HFFc6 (cell line): ENCODE results near the gene DAPP1. TPM values are rescaled to one million over a fixed set of nuclear protein-coding genes. Genes with fewer than 3 reads are reported as not detected.
"Not testable (repeated sequence)": the region's sequence is repeated elsewhere in the genome, so short reads cannot be mapped to it uniquely, and the experiment has no call there.

Experiments
- DNase-seq: peaks from one replicate; pipeline ENCODE4 v3.0.0-alpha.2; 2018
- H3K27ac Mint-ChIP-seq: 2 replicates; pipeline ENCODE4 v1.8.0; 2020; ENCODE audit warnings: mild to moderate bottlenecking, mixed read lengths
- H3K27me3 Mint-ChIP-seq: 2 replicates; pipeline ENCODE4 v1.8.0; 2021; ENCODE audit warnings: mild to moderate bottlenecking, moderate library complexity, mixed read lengths; ENCODE audit not compliant: insufficient read depth
- H3K36me3 Mint-ChIP-seq: 2 replicates; pipeline ENCODE4 v1.8.0; 2021; ENCODE audit warnings: low read depth, mixed read lengths
- H3K4me1 Mint-ChIP-seq: 2 replicates; pipeline ENCODE4 v1.8.0; 2020; ENCODE audit warnings: low read depth, mixed read lengths
- H3K4me3 Mint-ChIP-seq: 2 replicates; pipeline ENCODE4 v1.8.0; 2020; ENCODE audit warnings: mild to moderate bottlenecking, moderate library complexity, mixed read lengths
- H3K9me3 Mint-ChIP-seq: 2 replicates; pipeline ENCODE4 v1.8.0; 2020; ENCODE audit warnings: mild to moderate bottlenecking, mixed read lengths
- CTCF ChIP-seq: fragments of 200-600 bp; sonication (generic); IDR thresholded peaks from 2 replicates; pipeline ENCODE4 v1.5.0; 2021; ENCODE audit warnings: antibody characterized with exemption, mild to moderate bottlenecking
- total RNA-seq, 6 experiments: library from RNA; stranded (reverse); fragmentation: NEBNext Ultra II Directional; extraction: Animal tissue kit (Norgen Biotek cat#: 25700); gene quantifications; 2 replicates in 1 of 6; 3 replicates in 5 of 6; pipeline ENCODE4 v1.2.3, GENCODE V29; 2021

DAPP1 gene
- total RNA-seq, 6 experiments from 2014 or later = not detected

- Mint-ChIP-seq H3K36me3 (no peaks in the 10 kb centered on the region), H3K4me3 (no peak overlapping the region), H3K27me3 (peaks cover 11% of the 10 kb centered on the region), H3K4me1 (no peaks in the 10 kb centered on the region), H3K27ac (no peak overlapping the region), H3K9me3 (no peaks in the 10 kb centered on the region)
- no peak for TF ChIP-seq CTCF
- no peak for DNase-seq
Measured at GRCh38 chr4:99824070-99824599, 7.5 kb downstream of the DAPP1 start.

- Mint-ChIP-seq H3K27me3 (peaks cover 8% of the 10 kb centered on the region), H3K9me3 (no peaks in the 10 kb centered on the region), H3K27ac (no peak overlapping the region), H3K4me3 (no peak overlapping the region), H3K36me3 (no peaks in the 10 kb centered on the region), H3K4me1 (no peaks in the 10 kb centered on the region)
- no peak for TF ChIP-seq CTCF
- DNase-seq = no peak
Measured at GRCh38 chr4:99825272-99825671, 8.6 kb downstream of the DAPP1 start.

- no peak for DNase-seq
- TF ChIP-seq CTCF = no peak
- Mint-ChIP-seq H3K4me3 (no peak overlapping the region), H3K27me3 (peaks cover 8% of the 10 kb centered on the region), H3K9me3 (no peaks in the 10 kb centered on the region), H3K27ac (no peak overlapping the region), H3K36me3 (no peaks in the 10 kb centered on the region), H3K4me1 (no peaks in the 10 kb centered on the region)
Measured at GRCh38 chr4:99826016-99826415, 9.4 kb downstream of the DAPP1 start.

- Mint-ChIP-seq H3K36me3 (no peaks in the 10 kb centered on the region), H3K4me1 (no peaks in the 10 kb centered on the region), H3K9me3 (no peaks in the 10 kb centered on the region), H3K4me3 (no peak overlapping the region), H3K27me3 (peaks cover 8% of the 10 kb centered on the region), H3K27ac (no peak overlapping the region)
- DNase-seq = no peak
- TF ChIP-seq CTCF = no peak
Measured at GRCh38 chr4:99827454-99827853, 10.8 kb downstream of the DAPP1 start.

- Mint-ChIP-seq H3K27ac (no peak overlapping the region), H3K36me3 (no peaks in the 10 kb centered on the region), H3K4me3 (no peak overlapping the region), H3K27me3 (peaks cover 8% of the 10 kb centered on the region), H3K4me1 (no peaks in the 10 kb centered on the region), H3K9me3 (no peaks in the 10 kb centered on the region)
- no peak for TF ChIP-seq CTCF
- DNase-seq = no peak
Measured at GRCh38 chr4:99827857-99828256, 11.2 kb downstream of the DAPP1 start.

GRCh38 chr4:99828477-99828876, 11.8 kb downstream of the DAPP1 start:
- DNase-seq = no peak
- H3K27me3 Mint-ChIP-seq = peaks cover 8% of the 10 kb centered on the region
- no peaks in the 10 kb centered on the region for H3K9me3 Mint-ChIP-seq
- no peak overlapping the region for H3K27ac Mint-ChIP-seq
- no peaks in the 10 kb centered on the region for H3K36me3 Mint-ChIP-seq
- no peaks in the 10 kb centered on the region for H3K4me1 Mint-ChIP-seq
- no peak for TF ChIP-seq CTCF
- H3K4me3 Mint-ChIP-seq = no peak overlapping the region

GRCh38 chr4:99830051-99830450, 13.4 kb downstream of the DAPP1 start:
- H3K4me1 Mint-ChIP-seq, H3K27ac Mint-ChIP-seq, H3K4me3 Mint-ChIP-seq, H3K36me3 Mint-ChIP-seq, DNase-seq, H3K27me3 Mint-ChIP-seq, H3K9me3 Mint-ChIP-seq: not testable (repeated sequence)
